Right cardiac atrium (tissue), 5 donors: ENCODE data around the gene CHD9. TPM values are rescaled to one million over a fixed set of nuclear protein-coding genes. Genes with fewer than 3 reads are reported as not detected.

ENCODE experiments used
- ATAC-seq, 2 donors: fragments of 200-7000 bp; cut with Tn5 transposase; one replicate each; pipeline versions ENCODE4 v1.8.0 to v1.9.1; 2020; ENCODE audit warnings: moderate library complexity in 2 of 2, mild to moderate bottlenecking in 1 of 2
- DNase-seq, 3 donors: peaks; one replicate each; pipeline ENCODE4 v3.0.0-alpha.2; 2020
- H3K27ac ChIP-seq: one replicate; pipeline ENCODE4 v1.5.1; 2013; ENCODE audit warnings: mild to moderate bottlenecking, low read length, control low read depth, moderate library complexity
- H3K27me3 ChIP-seq: one replicate; pipeline ENCODE4 v1.6.1; 2013; ENCODE audit not compliant: control insufficient read depth, insufficient read depth
- H3K4me1 ChIP-seq: one replicate; pipeline ENCODE4 v1.6.1; 2013; ENCODE audit warnings: low read length; ENCODE audit not compliant: control insufficient read depth, insufficient read depth
- H3K4me3 ChIP-seq: one replicate; pipeline ENCODE4 v1.5.1; 2013; ENCODE audit warnings: low read length, control low read depth
- H3K9me3 ChIP-seq: one replicate; pipeline ENCODE4 v1.6.1; 2013; ENCODE audit warnings: low read length; ENCODE audit not compliant: control insufficient read depth
- WGBS: extraction: QIAGEN DNeasy Blood & Tissue Kit; methylation state at CpG from one replicate; pipeline ENCODE4 v1.1.7; 2013; 5-methylcytosine and 5-hydroxymethylcytosine counted together
- intact Hi-C, 4 donors: fragments of 100-400 bp; cut with DNase I; formaldehyde crosslinking; loops; one replicate each; pipeline versions ENCODE4 v1.11.0 to v1.14.0; 2022 to 2023
- polyA plus RNA-seq: library from polyadenylated mRNA; stranded (reverse); fragments of 200-250 nt; gene quantifications from one replicate; pipeline ENCODE4 v1.2.3, GENCODE V29; 2013
- total RNA-seq, 4 donors: library from RNA; stranded (reverse); fragmentation: NEBNext Ultra II Directional; extraction: Animal tissue kit (Norgen Biotek cat#: 25700); gene quantifications; one replicate each; pipeline ENCODE4 v1.2.1, GENCODE V29; 2021
- donor health status: healthy with polysubstance abuse.
- donor health status: DM: no; HTN: yes; CAD: no.
- donor health status: DM: no; HTN: no; CAD: no.
- donor health status: DM: no; HTN: yes; CAD: no; lungs with severe emphysema.
- donor health status: DM: yes; HTN: yes; CAD: no.

CHD9 gene
- total and polyA plus RNA-seq, 5 donors, result 7.3 to 73.5 (median 57.3) TPM

- no peaks in the 10 kb centered on the region for H3K9me3 ChIP-seq
- WGBS, result 59% methylated on average over 6 of the region's 6 CpGs
- DNase-seq (no peak), ATAC-seq (no peak)
- H3K27me3 ChIP-seq, result no peaks in the 10 kb centered on the region
- H3K27ac ChIP-seq, result no peak overlapping the region
- peaks cover 3% of the 10 kb centered on the region for H3K4me1 ChIP-seq
- intact Hi-C loops, result loop anchor here (5.0 to 10.0 kb wide), 5 partner anchors 35 to 82 kb away; no protein-coding TSS in a partner anchor
- peak overlapping the region; percentile 98 for H3K4me3 ChIP-seq
Measured at GRCh38 chr16:53132406-53132805, 77.6 kb downstream of the CHD9 start.

- DNase-seq, result no peak
- intact Hi-C loops, result loop anchor here in 3 of 4 donors (10.0 kb wide), 3 partner anchors 49 to 79 kb away; no protein-coding TSS in a partner anchor
- no peak overlapping the region for H3K27ac ChIP-seq
- H3K4me1 ChIP-seq, result no peaks in the 10 kb centered on the region
- H3K4me3 ChIP-seq, result no peak overlapping the region
- WGBS, result 90% methylated on average over 2 of the region's 2 CpGs
- no peaks in the 10 kb centered on the region for H3K27me3 ChIP-seq
- ATAC-seq, result no peak
- H3K9me3 ChIP-seq, result no peaks in the 10 kb centered on the region
Measured at GRCh38 chr16:53135329-53135728, 80.5 kb downstream of the CHD9 start.

- H3K27ac ChIP-seq, result no peak overlapping the region
- ATAC-seq (no peak), DNase-seq (no peak)
- peaks cover 3% of the 10 kb centered on the region for H3K4me1 ChIP-seq
- H3K27me3 ChIP-seq, result no peaks in the 10 kb centered on the region
- intact Hi-C loops, result no loop called here
- 97% methylated on average over 6 of the region's 6 CpGs for WGBS
- no peak overlapping the region for H3K4me3 ChIP-seq
- H3K9me3 ChIP-seq, result no peaks in the 10 kb centered on the region
Measured at GRCh38 chr16:53142823-53143568, 88.2 kb downstream of the CHD9 start.

GRCh38 chr16:53147500-53148065, 92.8 kb downstream of the CHD9 start:
- no peaks in the 10 kb centered on the region for H3K27me3 ChIP-seq
- H3K4me1 ChIP-seq, result peaks cover 6% of the 10 kb centered on the region
- no peaks in the 10 kb centered on the region for H3K9me3 ChIP-seq
- ATAC-seq (no peak), DNase-seq (no peak)
- no peak overlapping the region for H3K4me3 ChIP-seq
- over 99% methylated on average over 3 of the region's 3 CpGs for WGBS
- H3K27ac ChIP-seq, result no peak overlapping the region
- intact Hi-C loops, result no loop called here

- DNase-seq, result no peak
- no peak for ATAC-seq
- H3K4me1 ChIP-seq, result peaks cover 5% of the 10 kb centered on the region
- no peak overlapping the region for H3K27ac ChIP-seq
- H3K27me3 ChIP-seq, result no peaks in the 10 kb centered on the region
- 97% methylated on average over 3 of the region's 3 CpGs for WGBS
- intact Hi-C loops, result no loop called here
- H3K4me3 ChIP-seq, result no peak overlapping the region
- H3K9me3 ChIP-seq, result no peaks in the 10 kb centered on the region
Measured at GRCh38 chr16:53150769-53151168, 96.0 kb downstream of the CHD9 start.

- H3K4me3 ChIP-seq, result no peak overlapping the region
- no peaks in the 10 kb centered on the region for H3K9me3 ChIP-seq
- ATAC-seq, result peak in 1 of 2 donors; percentile 36
Measured at GRCh38 chr16:53152329-53152728, 97.5 kb downstream of the CHD9 start.

GRCh38 chr16:53153130-53153529, 98.3 kb downstream of the CHD9 start:
- ATAC-seq, result no peak
- Histone ChIP-seq H3K27me3 (no peaks in the 10 kb centered on the region), H3K4me1 (peaks cover 5% of the 10 kb centered on the region), H3K4me3 (no peak overlapping the region), H3K27ac (no peak overlapping the region), H3K9me3 (no peaks in the 10 kb centered on the region)
- no peak for DNase-seq
- intact Hi-C loops, result no loop called here

More at GRCh38 chr16:53152329-53152728, 97.5 kb downstream of the CHD9 start:
- Histone ChIP-seq H3K27me3 (no peaks in the 10 kb centered on the region), H3K4me1 (peaks cover 5% of the 10 kb centered on the region), H3K27ac (no peak overlapping the region)
- DNase-seq, result no peak
- intact Hi-C loops, result no loop called here

GRCh38 chr16:53154513-53154912, 99.7 kb downstream of the CHD9 start:
- no peaks in the 10 kb centered on the region for H3K27me3 ChIP-seq
- no peak overlapping the region for H3K4me3 ChIP-seq
- DNase-seq (no peak), ATAC-seq (peak; percentile 38 to 55)
- no peaks in the 10 kb centered on the region for H3K9me3 ChIP-seq
- peaks cover 5% of the 10 kb centered on the region for H3K4me1 ChIP-seq
- 51% methylated on average over 9 of the region's 9 CpGs for WGBS
- intact Hi-C loops, result no loop called here
- no peak overlapping the region for H3K27ac ChIP-seq

GRCh38 chr16:53156516-53156915, 101.7 kb downstream of the CHD9 start:
- WGBS, result 78% methylated on average over 2 of the region's 2 CpGs
- no peak overlapping the region for H3K4me3 ChIP-seq

GRCh38 chr16:53159781-53160436, 105.1 kb downstream of the CHD9 start:
- intact Hi-C loops, result loop anchor here in 1 of 4 donors (10.0 kb wide), 1 partner anchor 105 kb away; the partner anchor contains the start of genes CHD9 and CHD9NB
- DNase-seq (no peak), ATAC-seq (peak; percentile 68 to 77)
- H3K27me3 ChIP-seq, result no peaks in the 10 kb centered on the region
- no peaks in the 10 kb centered on the region for H3K9me3 ChIP-seq
- 67% methylated on average over 6 of the region's 6 CpGs for WGBS
- no peak overlapping the region for H3K4me3 ChIP-seq
- no peaks in the 10 kb centered on the region for H3K4me1 ChIP-seq
- H3K27ac ChIP-seq, result no peak overlapping the region

More at GRCh38 chr16:53156516-53156915, 101.7 kb downstream of the CHD9 start:
- DNase-seq (no peak), ATAC-seq (no peak)
- no peaks in the 10 kb centered on the region for H3K9me3 ChIP-seq
- intact Hi-C loops, result no loop called here
- no peak overlapping the region for H3K27ac ChIP-seq
- no peaks in the 10 kb centered on the region for H3K27me3 ChIP-seq
- H3K4me1 ChIP-seq, result peaks cover 5% of the 10 kb centered on the region

GRCh38 chr16:53166099-53166498, 111.3 kb downstream of the CHD9 start:
- DNase-seq, result no peak
- H3K27ac ChIP-seq, result no peak overlapping the region
- ATAC-seq, result no peak
- no peaks in the 10 kb centered on the region for H3K27me3 ChIP-seq
- no peaks in the 10 kb centered on the region for H3K9me3 ChIP-seq
- no peak overlapping the region for H3K4me3 ChIP-seq
- no peaks in the 10 kb centered on the region for H3K4me1 ChIP-seq
- intact Hi-C loops, result loop anchor here in 1 of 4 donors (10.0 kb wide), 1 partner anchor 111 kb away; the partner anchor contains the start of genes CHD9 and CHD9NB
